Right ventricle myocardium inferior (tissue), 1 donor: Measurements from ENCODE around the gene ERC1. TPM values are rescaled to one million over a fixed set of nuclear protein-coding genes. Genes with fewer than 3 reads are reported as not detected.

Experiments
- ATAC-seq: fragments of 200-7000 bp; cut with Tn5 transposase; one replicate; pipeline ENCODE4 v1.9.1; 2020; ENCODE audit warnings: mild to moderate bottlenecking, moderate library complexity
- DNase-seq: peaks from one replicate; pipeline ENCODE4 v3.0.0; 2021; ENCODE audit errors: missing footprints
- intact Hi-C: fragments of 100-400 bp; cut with DNase I; formaldehyde crosslinking; loops from one replicate; pipeline ENCODE4 v1.11.0; 2022
- total RNA-seq: library from RNA; stranded (reverse); fragmentation: NEBNext Ultra II Directional; extraction: Animal tissue kit (Norgen Biotek cat#: 25700); gene quantifications from one replicate; pipeline ENCODE4 v1.2.1, GENCODE V29; 2021
- donor health status: DM: no; HTN: yes; CAD: no; lungs with severe emphysema.

Gene ERC1
- total RNA-seq, 1 donor from 2014 or later, result 43.1 TPM

DNA sequence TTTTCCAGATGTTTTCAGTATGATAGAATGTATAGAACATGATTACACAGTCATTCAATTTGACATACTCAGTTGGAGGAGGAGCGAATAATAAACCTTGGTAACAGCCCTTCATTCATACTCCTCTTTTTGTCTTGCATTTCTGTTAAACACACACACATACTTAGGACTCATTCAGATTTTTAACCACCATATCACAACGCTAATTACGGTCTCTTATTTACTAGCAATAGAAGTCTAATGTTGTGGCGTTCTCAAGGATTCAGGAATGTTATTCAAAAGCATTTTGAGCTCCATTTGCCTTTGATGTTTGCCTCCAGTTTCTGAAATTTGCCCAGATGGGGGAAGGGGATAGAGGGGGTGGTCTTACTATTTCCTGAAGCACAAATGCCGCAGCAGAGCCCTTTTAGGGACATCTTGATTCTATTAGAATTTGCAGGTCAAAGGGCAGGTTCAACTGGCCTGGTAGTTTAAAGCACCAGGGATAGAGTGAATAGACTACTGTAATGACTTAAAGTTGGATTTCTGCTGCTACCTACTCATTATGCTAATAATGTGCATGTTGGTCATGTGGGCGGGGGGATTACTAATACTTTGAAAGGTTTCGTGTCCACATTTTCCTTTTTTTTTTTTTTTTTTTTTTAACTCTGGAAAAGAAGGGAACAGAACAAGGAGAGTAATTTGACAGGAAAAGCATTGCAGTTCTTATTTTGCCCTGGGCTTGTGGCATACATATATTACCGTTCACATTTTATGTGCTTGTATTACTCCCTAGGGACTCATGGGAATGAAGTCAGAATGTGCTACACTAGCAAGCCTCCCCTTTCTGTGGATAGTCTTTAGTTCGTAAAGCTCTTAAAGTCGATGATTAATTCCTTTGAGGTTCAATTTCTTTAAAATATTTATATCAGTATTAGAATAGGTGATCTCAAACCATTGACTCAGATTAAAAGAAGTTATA lies 376.6 kb downstream of the ERC1 start:
- DNase-seq (no peak), ATAC-seq (no peak)
- intact Hi-C loops, result loop anchor here (10.0 kb wide), 1 partner anchor 153 kb away; no protein-coding TSS in a partner anchor

DNA sequence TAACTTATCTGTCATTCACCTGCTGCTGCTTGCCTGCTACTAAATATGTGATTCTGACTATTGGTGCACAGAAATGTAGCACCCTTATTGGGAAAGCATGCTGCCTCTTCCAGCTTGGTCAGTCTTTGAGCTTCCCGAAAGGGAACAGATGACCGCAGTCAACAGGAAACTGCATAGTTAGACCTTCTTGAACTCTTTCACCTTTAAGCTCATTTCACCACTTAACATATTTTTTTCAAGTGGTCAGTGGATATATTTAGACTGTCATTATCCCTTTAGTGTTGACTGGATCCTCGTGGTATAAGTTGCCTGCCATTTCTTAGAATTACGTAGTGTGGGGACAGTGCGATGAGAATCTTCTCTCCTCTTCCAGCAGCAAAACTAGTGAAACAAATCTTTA lies 378.4 kb downstream of the ERC1 start:
- ATAC-seq (peak; percentile 80), DNase-seq (no peak)
- intact Hi-C loops, result loop anchor here (10.0 kb wide), 1 partner anchor 155 kb away; no protein-coding TSS in a partner anchor

DNA sequence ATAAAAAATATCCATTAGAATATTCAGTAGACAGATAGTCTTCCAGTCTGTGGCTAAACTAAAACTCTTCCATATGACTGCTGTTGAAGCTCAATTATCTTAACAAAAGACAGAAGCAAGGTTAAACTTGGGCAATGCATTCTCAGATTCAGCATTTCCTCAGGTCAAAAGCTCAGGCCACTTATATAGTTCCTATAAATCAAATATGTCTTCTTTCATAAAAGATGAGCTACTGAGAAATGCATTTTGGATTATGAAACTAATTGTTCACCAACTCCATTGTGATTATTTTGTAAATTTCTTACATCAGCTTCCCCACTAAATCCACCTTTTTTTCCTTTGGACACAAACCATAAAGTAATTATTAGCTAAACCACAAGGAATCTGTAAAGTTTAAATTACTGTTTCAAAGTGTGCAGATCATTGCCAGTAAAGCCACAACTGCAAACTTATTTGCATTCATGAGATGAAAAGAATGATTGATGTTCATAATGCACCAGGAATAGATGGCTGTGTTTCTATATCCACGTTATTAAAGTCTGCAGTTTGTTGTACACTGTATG lies 379.0 kb downstream of the ERC1 start:
- ATAC-seq, result no peak
- intact Hi-C loops, result loop anchor here (10.0 kb wide), 1 partner anchor 155 kb away; no protein-coding TSS in a partner anchor
- no peak for DNase-seq

DNA sequence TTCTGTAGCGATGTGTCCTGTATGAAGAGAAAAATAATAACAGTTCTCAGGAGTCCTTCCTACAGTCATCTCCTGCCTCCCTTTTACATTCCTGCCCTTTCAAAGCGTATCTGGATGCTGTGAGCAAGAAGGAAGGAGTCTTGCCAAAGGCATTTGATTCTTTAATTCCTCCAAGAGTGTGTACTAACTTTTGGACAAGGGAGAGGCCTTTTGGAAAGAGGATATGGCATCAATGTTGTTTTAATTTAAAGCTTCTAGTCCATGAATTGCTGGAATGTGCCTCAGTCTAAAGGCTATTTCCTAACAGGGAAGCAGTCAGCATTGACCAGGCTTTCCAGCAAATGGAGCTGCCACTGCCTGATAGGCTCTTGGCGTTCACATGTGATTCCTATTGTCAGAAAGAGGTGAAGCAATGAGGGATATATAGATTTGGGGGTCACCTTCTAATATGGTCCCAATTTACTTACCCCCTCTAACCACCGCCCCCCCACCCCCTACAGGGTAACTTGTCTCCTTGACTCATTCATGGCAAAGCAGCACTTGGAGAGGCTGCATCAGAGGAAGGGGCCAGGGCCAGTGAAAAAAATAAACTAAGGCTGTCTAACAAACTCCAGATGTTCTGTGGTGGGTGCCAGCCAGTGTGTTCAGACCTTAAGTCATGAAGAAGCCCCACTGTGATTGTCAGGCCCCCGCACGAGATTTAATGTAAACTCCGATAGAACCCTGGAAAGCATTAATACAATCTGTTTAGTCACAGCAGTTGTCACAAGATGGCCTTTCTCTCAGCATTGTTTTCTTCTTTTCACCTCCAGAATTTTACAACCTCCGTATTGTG lies 383.1 kb downstream of the ERC1 start:
- ATAC-seq (no peak), DNase-seq (no peak)
- intact Hi-C loops, result no loop called here

DNA sequence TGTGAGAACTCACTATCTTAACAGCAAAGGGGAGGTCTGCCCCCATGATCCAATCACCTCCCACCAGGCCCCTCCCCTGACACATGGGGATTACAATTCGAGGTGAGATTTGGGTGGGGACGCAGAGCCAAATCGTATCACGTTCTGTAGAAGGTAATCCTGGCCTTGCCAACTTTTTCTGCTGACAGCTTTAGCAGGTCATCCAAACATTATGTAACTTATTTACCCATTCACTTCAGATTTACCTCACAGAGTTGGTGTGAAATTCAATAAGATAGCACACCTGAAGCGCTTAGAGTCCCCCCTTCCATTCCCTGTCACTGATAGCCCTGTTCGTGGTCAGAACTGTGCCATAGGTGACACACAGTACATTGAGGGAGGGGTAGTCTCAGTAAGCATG lies 384.3 kb downstream of the ERC1 start:
- intact Hi-C loops, result no loop called here
- ATAC-seq, result no peak

DNA sequence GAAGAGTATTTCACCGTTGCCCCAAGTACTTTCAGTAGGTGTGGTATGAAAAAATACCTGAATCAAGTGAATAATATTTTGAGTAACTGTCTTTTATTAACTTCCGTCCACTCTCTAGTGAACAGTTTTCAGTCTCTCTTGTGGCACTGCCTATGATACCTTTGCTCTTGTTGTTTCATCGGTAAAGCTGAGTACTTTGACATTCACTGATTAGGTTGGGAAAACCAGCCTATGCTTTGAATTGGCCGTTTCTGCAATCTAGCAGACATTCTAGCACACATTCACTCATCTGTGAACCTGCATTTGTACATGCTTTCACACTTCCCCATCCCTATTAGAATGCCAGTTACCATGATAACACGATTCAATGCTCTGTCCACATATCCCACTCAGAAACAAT lies 386.1 kb downstream of the ERC1 start:
- DNase-seq (no peak), ATAC-seq (no peak)
- intact Hi-C loops, result no loop called here

More for the DNA sequence above, 384.3 kb downstream of the ERC1 start:
- DNase-seq, result no peak

DNA sequence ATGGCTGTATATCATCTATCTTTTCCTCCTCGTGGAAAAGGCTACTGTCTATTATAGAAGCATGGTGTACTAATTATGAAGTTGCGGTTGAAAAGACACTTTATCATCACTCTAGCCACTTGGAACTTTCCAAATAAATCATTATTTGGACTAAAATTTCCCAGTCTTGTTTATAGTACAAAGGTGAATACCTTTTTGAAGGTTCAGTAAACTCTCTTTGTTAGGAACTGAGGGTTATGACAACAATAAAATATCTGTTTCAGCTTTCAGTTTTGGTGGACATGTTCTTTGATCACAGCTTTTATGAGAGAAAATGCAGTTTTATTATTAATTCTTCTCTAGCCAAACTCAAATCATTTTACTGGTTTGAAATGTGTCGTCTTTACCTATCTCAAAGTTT lies 386.7 kb downstream of the ERC1 start:
- no peak for ATAC-seq
- intact Hi-C loops, result no loop called here
- DNase-seq, result no peak

DNA sequence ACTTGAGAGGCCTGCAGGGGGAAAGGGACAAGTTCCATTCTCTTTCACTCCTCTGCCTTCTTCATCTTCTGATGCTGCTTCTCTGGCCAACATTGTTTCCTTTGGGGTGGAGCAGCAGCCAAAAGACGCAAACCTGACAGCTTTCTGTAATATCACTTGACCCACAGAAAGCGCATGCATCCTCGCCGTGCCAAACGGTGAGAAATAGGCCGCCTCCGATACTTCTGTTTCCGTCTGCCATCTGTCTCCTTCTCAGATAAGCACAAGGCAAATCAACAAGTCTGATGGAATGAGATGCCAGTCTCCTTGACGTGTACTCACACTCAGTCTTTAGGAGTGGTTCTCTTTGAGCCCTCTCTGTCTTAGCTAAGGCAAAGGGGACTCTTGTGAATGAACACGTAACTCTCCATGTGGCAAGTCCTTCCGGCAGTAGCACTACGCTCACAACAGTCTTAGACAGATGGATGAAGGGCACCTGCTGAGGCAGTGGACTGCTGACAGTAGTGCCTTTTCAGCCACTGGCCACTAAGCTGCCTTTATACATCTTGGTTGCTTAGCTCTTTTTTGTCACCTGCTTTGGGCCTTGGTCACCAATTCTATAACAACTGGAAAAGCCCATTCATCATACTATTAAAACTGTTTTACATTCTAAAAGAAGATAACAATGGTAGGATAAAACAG lies 389.3 kb downstream of the ERC1 start:
- intact Hi-C loops, result no loop called here
- no peak for DNase-seq
- no peak for ATAC-seq

DNA sequence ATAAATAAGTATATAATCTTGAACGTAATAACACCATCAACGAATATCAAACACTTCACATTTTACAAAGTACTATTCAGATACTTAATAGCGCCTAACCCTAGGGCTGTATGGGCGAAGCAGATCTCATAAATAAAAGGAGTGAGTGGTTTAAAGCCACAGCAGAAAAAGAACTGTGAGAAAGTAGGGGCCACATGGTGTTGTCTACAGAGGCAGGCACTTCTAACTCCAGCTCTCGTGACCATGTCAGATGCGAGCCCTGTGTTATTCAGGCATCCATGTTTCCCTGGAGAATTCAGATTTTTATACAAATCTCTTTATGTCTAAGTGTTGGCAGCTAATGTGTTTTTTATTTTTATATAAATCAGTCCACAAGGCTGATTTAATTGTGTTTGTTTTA lies 391.1 kb downstream of the ERC1 start:
- intact Hi-C loops, result no loop called here
- ATAC-seq (no peak), DNase-seq (no peak)

DNA sequence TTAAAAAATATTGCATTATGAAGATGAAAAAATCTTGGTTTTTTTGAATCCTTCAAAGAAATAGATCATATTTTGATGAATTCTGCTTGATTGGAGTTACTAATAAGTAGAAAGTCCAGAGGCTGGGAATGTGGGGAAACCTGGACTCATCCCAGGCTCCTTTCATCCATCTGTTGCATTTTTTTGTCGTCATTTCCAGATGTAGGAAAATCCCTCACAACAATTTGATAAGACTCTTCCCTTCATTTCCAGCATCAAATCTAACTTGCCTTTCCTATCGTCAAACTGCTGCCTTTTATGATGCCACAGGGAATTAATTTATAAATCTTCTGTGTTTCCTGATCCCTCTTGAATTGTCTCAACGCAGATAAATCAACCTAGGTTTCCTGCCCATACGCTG lies 391.8 kb downstream of the ERC1 start:
- ATAC-seq, result no peak
- no peak for DNase-seq
- intact Hi-C loops, result no loop called here

DNA sequence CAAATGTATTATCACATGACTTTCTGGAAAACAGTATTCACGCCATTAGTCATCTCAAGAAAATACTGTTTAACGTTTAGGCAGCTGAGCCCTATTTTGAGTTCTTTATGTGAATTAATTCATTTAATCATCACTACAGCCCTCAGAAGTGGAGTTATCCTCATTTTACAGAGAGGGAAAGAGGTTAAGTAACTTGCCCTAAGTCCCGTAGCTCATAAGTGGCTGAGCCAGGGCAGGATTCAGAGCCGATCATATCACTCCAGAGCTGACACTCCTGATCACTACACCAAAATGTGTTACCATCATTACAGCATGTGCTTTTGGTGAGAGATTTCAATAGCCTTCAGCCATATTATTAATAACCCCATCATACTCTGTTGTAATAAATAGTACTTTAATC lies 392.7 kb downstream of the ERC1 start:
- no peak for DNase-seq
- no peak for ATAC-seq
- intact Hi-C loops, result no loop called here

DNA sequence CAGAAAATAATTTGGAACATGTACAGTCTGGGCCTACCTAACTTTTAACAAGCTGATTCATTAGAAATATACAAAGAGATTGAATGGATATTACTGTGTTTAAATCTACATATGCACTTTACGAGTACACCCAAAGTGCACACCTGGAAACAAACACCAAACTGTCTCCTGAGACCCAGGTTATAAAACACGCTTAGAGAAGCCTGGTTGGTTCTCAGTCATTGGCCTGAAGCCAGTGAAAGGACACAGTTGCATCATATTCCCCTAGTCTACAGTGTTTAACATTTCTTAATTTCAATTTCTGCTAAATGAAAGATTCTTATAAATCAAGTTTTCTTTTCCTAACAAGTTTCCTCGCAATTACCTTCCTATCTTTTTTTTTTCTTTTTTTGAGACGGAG lies 393.9 kb downstream of the ERC1 start:
- intact Hi-C loops, result no loop called here
- no peak for DNase-seq
- ATAC-seq, result no peak

DNA sequence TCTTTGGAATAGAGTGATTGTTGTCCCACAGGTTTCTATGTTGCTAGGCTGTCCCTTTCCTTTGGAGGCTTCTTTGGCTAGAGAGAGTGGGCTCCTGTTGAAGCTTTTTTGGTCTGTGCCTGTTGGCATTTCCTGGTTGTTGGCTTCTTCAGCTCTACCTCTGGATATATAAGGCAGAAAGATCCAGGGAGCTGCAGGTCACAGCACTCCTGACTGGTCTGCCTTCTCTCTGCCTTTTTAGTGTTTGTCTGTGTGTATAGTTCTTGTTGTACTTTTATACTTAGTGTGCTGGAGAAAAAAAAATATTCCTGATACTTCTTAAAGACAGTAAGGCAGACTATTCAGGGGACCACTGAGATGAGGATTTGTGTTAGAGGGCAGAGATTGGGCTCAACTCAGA lies 400.7 kb downstream of the ERC1 start:
- ATAC-seq, result no peak
- intact Hi-C loops, result no loop called here
- no peak for DNase-seq

DNA sequence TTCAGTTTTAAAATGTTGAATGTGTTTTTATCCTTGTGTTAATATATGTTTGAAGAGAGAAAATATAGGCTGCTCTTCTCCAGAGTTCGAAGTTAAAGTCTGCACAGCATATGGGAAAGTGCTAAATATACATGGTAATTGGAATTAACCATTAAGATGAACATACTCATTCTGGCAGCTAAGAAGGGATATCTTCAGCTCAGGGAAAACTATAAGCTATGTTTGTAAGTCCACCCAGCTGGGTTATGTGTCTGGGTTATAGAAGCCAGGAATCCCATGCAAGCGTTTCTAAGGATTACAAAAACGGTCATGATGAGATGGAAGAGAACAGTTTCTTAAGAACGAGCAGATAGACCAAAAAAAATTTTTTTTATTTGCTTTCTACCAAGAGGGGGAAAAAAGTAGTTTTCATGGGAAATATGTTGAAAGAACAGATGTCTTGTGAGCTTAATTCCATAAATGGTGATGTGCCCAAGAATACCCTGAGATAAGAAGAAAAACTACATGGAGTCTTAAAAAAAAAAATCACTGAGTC lies 404.5 kb downstream of the ERC1 start:
- DNase-seq (no peak), ATAC-seq (no peak)
- intact Hi-C loops, result no loop called here

DNA sequence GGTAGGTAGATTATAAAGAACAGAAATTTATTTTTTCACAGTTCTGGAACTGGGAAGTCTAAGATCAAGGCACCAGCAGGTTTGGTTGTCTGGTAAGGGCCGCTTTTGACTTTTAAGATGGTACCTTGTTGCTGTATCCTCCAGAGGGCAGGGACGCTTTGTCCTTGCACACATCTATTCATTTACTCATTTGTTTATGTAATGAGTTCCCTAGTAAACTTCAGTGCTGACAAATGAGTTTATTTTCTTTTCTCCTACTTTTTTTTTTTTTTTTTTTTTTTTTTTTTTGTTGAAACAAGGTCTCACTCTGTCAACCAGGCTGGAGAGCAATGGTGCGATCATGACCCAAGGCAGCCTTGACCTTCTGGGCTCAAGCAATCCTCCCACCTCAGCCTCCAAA lies 407.6 kb downstream of the ERC1 start:
- intact Hi-C loops, result no loop called here
- ATAC-seq (no peak), DNase-seq (no peak)

DNA sequence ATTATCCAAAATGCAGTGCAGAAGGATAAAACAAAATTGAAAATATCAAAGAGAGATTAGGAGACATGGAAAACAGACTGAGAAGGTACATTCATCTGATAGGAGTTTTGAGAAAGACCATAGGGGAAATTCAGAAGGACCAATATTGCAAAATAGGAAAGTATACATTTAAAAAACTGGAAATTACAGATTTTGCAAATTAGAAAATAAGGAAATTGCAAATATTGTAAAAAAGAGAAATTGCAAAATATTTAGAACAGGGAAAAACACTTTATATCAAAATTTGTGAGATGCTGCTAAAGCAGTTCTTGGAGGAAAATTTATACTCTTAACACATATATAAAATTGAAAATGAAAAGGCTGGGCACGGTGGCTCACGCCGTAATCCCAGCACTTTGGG lies 410.9 kb downstream of the ERC1 start:
- DNase-seq (no peak), ATAC-seq (no peak)
- intact Hi-C loops, result loop anchor here (10.0 kb wide), 1 partner anchor 73 kb away; no protein-coding TSS in a partner anchor

DNA sequence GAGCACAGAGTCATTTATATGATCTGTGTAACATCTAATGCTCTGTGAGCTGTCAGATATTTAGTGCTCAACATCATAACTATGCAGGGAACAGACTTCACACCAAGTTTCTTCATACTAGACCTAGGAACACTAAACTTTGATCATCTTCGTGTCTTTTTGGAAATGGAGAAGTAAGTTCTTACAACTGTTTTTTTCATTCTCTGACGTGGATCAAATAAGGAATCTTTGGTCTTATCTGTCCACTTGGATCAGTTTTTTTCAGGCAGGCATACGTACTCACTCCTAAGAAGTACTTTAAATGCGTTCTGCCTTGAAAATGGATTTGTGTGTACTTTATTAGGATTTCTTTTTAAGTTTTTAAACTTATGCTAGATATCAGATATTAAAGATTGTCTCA lies 412.4 kb downstream of the ERC1 start:
- ATAC-seq (no peak), DNase-seq (no peak)
- intact Hi-C loops, result loop anchor here (10.0 kb wide), 1 partner anchor 71 kb away; no protein-coding TSS in a partner anchor

DNA sequence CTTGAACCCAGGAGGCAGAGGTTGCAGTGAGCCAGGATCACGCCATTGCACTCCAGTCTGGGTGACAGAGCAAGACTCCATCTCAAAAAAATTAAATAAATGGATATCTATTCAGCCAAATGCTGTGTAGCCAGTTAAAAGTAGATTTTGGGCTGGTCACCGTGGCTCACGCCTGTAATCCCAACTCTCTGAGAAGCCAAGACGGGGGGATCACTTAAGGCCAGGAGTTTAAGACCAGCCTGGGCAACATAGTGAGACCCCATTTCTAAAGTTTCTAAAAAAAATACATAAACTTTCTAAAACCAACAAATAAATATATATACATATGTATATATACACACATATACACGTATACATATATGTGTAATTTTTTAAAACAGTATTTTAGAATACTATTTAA lies 414.6 kb downstream of the ERC1 start:
- ATAC-seq (no peak), DNase-seq (no peak)
- intact Hi-C loops, result loop anchor here (10.0 kb wide), 1 partner anchor 69 kb away; no protein-coding TSS in a partner anchor
